Fibroblast of skin of left quadriceps (primary cell): ENCODE results near the gene ADAM8.
"Not testable (repeated sequence)": the region's sequence is repeated elsewhere in the genome, so short reads cannot be mapped to it uniquely, and the experiment has no call there.

Experiments used
- DNase-seq, 2 experiments: peaks; one replicate each; pipeline ENCODE4 v3.0.0-alpha.2; 2013; ENCODE audit warnings: low read depth in 2 of 2

ADAM8 gene

DNA sequence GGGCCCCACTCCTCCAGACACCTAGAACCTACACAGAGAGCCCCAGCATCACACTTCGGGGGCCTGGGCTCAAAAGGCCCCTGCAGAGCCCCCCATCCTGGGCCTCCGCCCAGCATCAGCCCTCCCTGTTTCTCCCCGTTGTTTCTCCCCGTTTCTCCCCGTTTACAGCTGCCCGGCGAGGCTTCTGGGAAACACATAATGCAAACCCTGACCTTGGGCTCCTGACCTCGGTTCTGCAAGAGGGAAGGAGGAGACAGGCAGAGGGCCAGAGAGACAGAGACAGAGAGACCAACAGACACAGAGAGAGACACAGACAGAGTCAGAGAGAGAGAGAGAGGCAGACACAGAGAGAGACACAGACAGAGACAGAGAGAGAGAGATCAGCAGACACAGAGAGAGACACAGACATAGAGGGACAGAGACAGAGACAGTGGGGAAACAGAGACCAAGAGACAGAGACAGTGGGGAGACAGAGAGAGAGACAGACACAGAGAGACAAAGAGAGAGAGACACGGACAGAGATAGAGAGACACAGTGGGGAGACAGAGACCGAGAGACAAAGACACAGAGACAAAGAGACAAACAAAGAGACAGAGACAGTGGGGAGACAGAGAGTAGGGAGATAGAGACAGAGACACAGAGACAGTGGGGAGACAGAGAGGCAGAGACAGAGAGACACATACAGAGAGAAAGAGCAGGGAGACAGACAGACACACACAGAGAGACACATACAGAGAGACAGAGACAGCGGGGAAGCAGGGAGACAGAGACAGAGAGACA, 26.5 kb downstream of the ADAM8 start:
- no peak for DNase-seq

DNA sequence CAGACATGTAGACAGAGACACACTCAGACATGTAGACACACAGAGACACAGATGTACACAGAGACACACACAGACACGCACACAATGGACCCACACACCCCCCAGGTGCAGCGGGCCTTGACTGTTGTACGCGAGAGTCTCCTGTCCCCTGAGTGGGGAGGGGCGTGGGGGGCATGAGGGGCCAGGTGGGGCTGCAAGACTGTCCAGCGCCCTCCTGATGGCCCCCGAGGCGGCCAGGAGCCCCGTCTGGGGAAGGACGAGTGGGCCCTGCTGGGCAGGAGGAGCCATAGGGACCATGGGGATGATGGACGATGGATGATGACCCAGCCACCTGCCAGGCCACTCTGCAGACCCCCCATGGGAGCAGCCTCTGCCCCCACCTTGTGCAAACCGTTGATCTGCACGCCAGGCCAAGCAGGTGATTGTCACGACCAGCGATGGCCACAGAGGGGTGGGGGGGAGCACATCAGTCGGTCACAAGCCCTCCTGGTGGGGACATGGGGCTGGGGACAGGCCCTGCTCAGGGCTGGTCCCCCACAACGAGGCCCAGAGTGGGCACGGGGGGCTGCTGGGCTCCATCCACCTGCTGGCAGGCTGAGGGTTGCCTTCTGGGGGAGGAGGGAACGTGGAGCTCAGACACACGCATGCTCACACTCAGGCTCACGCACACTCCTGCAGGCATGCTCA, 27.4 kb downstream of the ADAM8 start:
- no peak for DNase-seq

DNA sequence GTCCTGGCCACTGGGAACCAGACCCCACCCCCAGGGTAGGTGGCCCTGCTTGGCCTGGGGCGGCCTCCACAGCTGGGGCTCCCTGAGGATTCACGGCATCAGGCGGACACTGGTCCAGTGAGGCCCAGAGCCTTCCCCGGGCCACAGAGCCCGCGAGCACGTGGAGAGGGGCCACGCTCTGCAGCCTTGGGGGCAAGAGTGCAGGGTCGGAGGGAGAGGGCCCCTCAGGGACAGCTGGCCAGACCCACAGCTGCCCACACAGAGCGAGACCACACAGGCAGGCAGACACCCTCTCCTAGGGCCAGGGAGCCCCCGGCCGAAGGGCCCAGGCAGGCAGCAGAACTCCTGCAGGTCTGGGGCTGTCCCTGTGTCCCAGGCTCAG, 28.3 kb downstream of the ADAM8 start:
- DNase-seq = no peak

DNA sequence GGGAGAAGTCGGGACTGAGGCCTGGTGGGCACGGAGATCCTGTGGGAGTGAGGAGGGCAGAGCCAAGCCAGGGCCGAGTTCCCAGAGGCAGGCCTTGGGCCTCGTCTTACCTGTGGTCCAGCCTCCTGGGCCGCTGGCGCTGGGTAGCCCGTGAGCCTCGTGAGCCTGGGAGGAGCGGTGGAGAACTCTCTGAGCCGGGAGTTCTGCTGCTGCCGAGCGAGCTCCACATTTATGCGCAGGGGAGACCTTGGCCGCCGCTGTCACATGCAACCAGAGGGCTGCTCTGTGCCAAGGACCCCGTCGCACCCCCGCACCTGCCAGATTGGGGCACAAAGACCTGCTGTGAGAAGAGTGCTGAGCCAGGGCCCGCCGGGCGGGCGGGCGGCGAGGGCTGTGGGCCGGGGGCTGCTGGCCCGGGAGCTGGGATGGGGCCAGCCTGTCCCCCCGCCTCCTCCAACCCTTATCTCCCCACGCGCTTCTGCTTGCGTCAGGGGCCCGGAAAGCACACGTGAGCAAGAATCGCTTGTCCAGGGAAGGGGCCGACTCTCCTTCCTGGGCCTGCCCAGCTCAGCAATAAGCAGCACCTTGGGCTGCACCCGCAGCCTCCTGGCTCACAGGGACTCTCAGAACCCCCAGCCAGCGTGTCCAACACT, 28.9 kb downstream of the ADAM8 start:
- no peak for DNase-seq

DNA sequence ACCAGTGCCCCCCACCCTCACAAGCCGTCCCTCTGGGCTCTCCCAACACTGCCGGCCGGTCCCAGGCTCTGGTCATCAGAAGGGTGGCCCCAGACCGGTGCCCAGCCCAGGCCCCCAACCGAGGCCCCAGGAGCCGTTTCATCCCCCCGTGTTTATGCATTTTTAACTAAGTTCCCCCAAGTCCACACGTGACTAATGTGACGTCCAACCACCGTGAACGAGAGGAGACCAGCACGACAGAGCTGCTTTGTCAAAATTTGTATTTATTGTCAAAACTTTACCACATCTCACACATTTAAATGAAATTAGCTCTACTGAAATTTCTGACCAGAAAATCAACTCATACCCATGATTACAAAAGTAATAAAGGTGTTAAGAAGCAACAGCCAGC, 30.4 kb downstream of the ADAM8 start:
- DNase-seq = no peak

DNA sequence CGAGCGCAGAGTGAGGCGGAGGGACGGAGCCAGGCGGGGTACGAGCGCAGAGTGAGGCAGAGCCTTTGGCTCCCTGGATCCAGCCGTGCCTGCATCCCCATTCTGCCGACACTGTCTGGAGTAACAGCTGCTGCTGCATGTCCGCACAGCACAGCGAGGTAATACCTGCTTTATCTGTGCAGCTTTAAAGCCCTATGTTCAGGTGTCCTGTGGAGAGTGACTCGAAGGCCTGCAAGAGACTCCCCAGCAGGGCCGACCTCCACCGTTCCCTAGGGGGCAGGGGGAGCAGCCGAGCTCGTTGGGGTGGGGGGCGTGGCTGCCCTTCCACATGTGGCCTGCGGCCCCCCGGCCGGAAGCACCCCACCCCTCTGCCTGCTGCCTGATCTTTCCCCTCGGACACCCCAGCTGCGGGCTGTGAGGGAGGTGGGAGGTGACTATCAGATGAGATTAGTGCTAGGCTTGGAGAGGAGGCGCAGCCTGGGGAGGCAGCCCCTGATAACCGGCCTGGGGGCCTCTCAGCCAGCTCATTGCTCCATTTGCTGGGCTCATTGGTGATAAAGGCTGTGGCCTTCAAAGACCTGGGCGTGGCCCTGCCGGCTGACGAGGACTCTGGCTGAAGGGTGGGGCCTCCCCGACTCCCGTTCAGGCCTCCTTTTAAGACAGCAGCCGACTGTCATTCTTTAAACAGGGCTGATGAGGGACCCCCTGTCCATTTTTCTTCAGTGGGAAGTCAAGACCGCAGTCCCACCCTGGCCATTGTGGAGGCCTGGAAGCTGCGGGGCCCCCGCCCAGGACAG, 31.0 kb downstream of the ADAM8 start:
- no peak for DNase-seq

DNA sequence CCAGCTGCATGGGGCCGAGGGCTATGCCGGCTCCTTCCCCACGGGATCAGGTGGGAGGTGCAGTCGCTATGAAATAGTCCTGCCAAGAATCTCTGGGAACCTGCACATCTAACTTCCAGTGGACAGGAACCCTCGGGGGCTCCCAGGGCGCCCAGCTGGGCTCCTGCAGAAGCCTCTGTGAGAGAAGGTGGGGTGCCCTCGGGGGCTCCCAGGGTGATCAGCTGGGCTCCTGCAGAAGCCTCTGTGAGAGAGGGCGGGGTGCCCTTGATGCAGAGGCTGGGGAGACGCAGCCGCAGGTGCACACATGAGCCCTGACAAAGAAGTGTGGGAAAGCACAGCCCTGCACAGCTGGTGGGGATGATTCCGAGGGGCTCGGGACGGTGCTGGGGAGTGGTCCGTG, 33.1 kb downstream of the ADAM8 start:
- no peak for DNase-seq

DNA sequence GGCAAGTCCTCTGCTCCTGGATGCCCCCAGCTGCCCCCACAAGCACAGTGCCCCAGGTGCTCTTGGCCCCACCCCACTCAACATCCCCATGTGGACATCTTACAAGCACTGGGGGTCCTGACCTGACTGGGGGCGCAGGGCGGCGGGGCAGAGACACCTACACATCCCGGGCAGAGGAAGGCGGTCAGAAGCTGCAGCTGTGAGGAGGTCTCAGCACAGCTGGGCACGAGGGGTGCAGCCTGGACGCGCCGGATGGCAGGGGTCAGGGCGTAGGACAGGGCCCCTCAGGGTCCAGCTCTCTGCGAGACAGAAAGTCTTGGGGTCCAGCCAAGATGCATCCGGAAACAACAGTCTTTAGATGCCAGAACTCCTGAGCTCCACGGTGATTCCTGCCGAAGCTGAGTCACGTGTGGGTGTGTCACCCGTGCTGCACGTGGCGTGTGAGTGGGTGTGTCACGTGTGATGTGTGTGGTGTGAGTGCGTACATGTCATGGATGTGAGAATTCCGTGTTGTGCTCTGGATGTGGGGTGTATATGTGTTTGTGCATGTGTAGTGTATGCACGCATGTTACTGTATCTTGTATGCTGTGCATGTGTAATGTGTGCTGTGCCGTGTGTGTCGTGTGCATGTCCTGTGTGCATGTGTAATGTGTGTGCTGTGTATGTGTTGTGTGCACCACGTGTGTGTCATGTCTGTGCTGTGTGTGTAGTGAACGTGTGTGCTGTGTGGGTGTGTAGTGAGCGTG, 33.9 kb downstream of the ADAM8 start:
- no peak for DNase-seq

DNA sequence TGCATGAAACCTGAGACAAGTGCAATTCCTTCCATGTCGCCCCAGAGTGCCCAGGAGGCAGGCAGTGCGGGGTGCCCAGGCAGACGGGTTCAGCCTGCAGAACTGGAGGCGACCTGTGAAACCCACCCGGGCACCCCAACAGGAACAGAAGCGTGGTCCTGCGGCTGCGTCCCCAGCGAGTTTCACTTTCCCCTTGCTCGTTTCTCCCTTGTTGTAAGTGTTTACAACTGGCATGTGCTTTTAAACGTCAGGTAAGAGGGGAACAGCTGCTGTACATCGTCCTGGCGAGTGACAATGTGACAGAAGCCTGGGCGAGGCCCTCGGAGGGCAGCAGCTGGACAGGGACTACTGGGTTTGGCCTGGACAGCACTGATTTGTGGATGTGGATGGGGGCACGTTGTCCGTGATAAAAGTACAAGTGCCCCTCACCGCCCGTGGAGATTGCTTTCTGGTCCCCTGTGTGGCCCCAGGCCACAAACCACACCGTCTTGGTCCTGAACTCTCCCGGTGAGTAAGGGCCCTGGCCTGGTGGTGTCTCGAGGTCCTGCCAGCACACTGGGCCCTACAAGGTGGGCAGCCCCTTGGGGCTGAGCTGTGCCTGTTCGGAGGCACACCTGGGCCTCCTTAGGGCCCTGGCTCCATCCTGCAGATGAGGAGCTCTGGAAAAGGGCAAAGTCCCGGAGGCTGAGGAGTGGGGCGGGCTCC, 35.0 kb downstream of the ADAM8 start:
- no peak for DNase-seq

DNA sequence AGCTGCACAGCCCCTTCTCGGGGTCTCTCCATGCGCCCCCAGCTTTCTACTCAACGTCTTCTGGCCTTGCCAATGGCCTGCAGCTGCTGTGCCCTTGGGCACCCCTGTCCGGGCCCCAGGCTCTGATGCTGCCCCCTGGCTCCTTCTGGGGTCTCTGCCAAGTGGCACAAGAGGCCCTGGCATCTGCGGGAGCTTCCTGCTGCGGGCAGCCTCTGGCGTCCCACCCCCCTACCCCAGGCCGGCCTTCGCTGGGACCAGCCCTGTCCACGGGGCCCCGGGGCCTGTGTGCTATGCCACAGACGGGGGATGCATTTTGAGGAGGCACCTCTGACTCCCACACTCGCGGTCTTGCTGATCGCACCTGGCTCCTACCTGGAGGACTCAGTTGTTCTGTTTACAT, 36.7 kb downstream of the ADAM8 start:
- DNase-seq = no peak

DNA sequence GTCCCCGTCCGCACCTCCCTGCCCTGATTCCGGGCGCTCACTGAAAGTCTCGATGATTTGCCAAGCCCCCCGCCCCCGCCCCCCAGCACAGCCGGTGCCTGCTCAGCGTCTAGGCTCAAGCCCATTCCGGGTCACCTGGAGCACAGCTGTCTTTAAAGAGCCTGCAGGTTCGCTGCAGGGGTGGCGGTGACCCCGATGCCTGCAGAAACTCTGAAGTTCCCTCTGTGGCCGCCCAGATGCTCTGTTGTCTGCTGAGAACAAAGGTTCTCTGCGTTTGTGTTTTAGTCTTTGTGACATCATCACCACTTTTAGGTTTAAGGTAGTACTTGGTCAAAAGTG, 38.2 kb downstream of the ADAM8 start:
- no peak for DNase-seq

DNA sequence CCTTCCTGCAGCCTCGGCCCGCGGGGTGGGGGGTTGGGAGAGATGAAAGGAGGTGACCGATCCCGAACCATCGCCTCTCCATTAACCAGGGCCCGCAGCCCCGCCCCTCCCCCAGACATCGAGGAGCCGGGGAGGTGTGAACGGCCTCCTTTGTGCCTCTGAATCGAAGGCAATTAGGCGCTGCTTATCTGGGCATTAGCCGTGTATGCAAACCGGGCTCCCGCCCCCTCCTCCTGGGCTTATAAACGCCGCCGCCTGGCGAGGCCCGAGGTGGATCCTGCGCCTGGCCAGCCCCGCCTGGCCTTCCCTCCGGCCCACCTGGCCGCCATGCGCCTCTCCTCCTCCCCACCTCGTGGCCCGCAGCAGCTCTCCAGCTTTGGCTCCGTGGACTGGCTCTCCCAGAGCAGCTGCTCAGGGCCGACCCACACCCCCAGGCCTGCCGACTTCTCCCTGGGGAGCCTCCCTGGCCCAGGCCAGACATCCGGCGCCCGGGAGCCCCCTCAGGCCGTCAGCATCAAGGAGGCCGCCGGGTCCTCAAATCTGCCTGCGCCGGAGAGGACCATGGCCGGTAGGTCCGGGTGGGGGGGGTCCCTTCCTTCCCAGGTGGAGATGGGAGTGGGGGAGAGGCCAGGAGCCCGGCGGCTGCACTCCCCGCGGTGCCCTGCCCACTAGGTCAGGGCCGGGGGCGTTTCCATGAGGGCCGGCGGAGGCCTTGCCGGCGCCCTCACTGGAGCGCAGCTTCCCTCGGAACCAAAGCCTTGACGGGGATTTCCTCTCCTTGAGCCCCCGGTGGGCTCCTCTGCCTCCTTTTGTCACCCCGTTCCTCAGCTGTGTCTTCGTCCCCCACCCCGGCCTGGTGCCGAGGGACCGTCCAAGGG, 38.8 kb downstream of the ADAM8 start, which contains the start of gene VENTX:
Gene VENTX, plus strand, starts transcription at position 268 of the 878 bp plus-strand sequence. Its CDS starts 60 bp downstream, at position 328.
- no peak for DNase-seq

DNA sequence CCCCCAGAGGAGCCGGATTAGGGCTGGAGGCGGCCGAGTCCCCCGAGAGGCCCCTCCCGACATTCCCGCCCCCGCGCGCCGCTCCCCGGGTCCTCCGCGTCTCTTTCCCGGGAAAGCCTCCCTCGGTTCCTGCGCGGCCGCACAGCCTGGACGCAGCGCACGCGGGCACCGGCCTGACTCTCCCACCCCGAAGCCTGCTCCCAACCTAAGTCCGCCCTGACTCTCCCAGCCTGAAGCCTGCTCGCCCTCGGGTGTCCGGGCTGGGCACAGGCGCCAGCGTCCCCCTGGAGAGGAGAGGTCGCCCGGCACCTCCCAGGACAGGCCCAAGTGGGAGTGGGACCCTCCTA, 39.5 kb downstream of the ADAM8 start:
- no peak for DNase-seq

DNA sequence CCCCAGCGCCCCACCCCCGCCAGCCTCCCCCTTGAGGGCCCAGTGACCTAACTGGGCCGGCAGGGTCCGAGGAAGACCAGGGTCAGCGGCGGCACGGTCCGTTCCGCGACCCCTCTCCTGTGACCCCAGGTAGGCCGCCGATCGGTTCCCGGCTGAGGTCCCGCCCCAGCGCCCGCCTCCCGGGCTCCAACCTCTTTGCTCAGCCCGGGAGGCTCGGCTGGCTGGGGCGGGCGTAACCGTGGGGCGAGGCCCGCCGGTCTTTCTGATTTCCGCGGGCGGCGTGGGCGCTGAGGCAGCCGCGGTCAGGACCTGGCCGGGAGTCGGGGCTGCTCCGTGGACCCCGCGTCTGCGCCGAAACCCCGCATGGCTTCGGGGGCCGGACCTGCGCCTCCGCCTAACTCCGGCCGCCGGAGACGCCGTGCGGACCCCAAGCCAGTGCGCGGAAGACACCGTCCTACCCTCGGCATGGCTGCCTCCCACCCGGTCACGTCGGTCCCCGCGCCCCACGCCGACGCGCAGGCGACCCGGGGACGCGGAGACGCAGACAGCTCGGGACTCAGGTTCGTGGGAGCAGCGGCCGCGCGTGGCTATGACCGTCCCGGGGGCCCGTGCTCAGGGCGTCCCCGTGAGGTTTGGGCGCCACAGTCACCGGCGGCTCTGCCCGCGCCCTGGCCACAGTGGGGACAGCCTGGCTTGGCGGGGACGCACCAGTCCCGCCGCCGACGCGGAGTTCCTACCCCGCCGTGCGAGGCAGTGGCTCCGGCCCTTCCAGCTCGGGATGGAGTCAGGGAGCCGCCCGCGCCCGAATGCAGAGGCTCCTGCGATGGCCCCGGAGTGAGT, 40.0 kb downstream of the ADAM8 start:
- no peak for DNase-seq

DNA sequence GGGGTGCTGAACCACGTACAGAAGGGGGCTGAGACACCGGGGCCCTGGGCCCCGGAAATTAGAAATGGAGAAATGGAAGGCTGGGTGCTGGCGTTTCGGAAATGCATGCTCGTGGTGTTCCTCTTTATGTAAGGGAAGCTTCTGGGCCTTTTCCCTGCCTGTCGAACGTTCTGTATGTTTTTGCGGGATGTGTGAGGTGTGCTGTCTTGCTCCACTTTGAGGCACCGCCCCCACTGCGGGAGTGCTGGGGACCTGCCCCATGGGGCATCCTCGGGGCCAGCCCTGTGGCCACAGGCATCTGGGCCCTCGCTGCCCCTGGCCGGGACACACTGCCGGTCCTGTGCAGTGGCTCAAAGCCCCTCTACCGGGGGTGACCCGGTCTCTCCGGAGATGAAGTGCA, 40.7 kb downstream of the ADAM8 start:
- no peak for DNase-seq

DNA sequence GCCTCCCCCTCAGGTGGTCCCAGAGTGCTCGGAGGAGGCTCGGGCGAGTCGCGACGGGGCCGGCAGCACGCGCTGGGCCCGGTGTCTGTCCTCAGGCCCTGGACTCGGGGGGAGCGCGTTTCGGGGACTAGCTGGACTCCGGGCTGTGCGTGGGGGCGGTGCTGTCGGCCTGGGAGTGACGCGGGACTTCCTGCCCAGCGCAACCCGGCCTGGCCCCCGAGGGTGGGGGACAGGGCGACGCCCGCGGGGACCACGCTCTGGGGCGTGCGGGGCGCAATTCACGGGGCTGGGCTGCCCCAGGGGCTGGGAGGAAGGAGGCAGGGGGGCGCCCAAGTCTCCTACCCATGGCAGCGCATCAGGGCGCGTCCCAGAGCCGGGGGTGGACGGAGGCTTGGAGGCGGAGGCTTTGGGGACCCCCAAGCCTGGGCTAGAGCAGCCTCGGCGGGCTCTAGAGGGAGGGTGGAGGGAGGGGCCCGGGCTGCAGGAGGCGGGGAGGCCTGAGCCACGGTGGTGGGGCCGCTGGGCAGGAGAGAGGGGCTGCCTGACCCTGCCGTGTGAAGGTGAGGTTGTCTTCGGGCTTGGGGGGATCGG, 41.3 kb downstream of the ADAM8 start:
- no peak for DNase-seq

DNA sequence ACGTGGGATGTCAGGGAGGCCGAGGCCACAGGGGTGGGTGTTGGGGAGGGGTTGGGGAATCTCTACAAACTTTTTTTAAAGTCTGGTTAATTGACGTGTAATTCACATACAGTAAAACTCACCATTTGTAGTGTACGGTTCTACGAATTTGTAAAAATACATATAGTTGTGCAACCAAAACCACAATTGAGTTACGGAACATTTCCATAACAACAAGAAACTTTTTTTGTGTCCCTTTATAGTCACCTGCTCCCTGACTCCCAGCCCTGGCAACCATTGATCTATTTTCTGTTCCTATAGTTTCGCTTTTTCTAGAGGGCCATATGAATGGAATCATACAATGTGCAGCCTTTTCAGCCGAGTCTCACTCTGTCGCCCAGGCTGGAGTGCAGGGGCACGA, 41.9 kb downstream of the ADAM8 start:
- DNase-seq = not testable (repeated sequence)

DNA sequence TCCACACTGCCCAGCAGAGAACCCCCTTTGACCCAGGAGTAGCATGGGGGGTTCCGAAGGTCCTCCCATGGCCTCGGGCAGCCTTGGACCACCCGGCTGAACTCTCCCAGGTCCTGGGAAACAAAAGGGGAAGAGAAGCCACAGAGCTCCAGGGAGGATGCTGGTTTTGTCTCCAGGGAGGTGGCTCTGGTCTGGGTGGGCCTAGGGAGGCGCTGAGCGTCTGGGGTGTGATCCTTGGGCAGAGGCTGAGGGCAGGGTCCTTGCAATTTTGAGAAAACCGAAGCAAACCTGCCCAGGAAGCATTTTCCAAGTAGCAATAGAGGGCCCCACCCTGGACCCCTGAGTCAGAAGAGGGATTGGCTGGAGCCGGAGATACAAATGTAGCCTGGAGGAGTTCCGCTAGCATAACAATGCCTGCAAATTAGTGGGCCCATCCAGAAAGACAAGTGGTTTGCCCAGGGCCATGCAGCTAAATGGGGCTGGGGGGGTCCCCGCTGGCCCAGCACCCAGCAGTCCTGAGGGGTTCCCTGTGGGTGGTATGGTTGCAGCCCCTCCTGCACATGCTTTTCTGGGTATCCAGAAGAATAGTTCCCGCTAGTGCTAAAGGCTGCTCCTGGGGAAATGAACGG, 44.6 kb downstream of the ADAM8 start:
- no peak for DNase-seq
